Activated CD4-positive, alpha-beta T cell treated with anti-CD3 and anti-CD28 coated beads, Interleukin-2, Interleukin-4, amounts not matched to agents 100 ng/mL and 50 ng/mL, durations not matched to agents 16 hours and 8 hours (primary cell): ENCODE measurements around the gene WDR74.
A peak's percentile ranks its signal among the peaks of the same experiment; 100 is the strongest.
"Not testable (repeated sequence)": the region's sequence is repeated elsewhere in the genome, so short reads cannot be mapped to it uniquely, and the experiment has no call there.

ENCODE experiments used
- DNase-seq: peaks from one replicate; pipeline ENCODE4 v3.0.0-alpha.2; 2020; ENCODE audit warnings: low spot score

The WDR74 gene

GRCh38 chr11:62839050-62839945 lies at the start of gene WDR74:
WDR74 (minus strand) TSS chr11:62839590; CDS start chr11:62839570, 20 bp downstream.
- DNase-seq: peak; percentile 97

- no peak for DNase-seq
Observed at GRCh38 chr11:62889126-62889483, 49.7 kb upstream of the WDR74 start.

- DNase-seq: no peak
Observed at GRCh38 chr11:62888406-62888805, 49.0 kb upstream of the WDR74 start.

- DNase-seq: no peak
Observed at GRCh38 chr11:62885137-62885750, 45.9 kb upstream of the WDR74 start.

- no peak for DNase-seq
Observed at GRCh38 chr11:62883673-62884072, 44.3 kb upstream of the WDR74 start.

- DNase-seq: no peak
Observed at GRCh38 chr11:62882788-62883501, 43.6 kb upstream of the WDR74 start.

- no peak for DNase-seq
Observed at GRCh38 chr11:62882431-62882749, 43.0 kb upstream of the WDR74 start.

- peak; percentile 96 for DNase-seq
Observed at GRCh38 chr11:62881579-62882430, 42.4 kb upstream of the WDR74 start.

- DNase-seq: peak; percentile 91
Observed at GRCh38 chr11:62880803-62881578, 41.6 kb upstream of the WDR74 start, which contains the start of gene SLC3A2. SLC3A2 (plus strand) TSS chr11:62880896; CDS start chr11:62881024, 128 bp downstream.

GRCh38 chr11:62880231-62880802 lies 40.9 kb upstream of the WDR74 start:
- no peak for DNase-seq

- no peak for DNase-seq
Observed at GRCh38 chr11:62879235-62879978, 40.0 kb upstream of the WDR74 start.

- DNase-seq: no peak
Observed at GRCh38 chr11:62876712-62877111, 37.3 kb upstream of the WDR74 start.

GRCh38 chr11:62875698-62876478 lies 36.5 kb upstream of the WDR74 start:
- DNase-seq: no peak

GRCh38 chr11:62874851-62875250 lies 35.5 kb upstream of the WDR74 start:
- no peak for DNase-seq

- no peak for DNase-seq
Observed at GRCh38 chr11:62865635-62866034, 26.2 kb upstream of the WDR74 start.

GRCh38 chr11:62863687-62864335 lies 24.4 kb upstream of the WDR74 start:
- DNase-seq: no peak

- not testable (repeated sequence) for DNase-seq
Observed at GRCh38 chr11:62861564-62862192, 22.3 kb upstream of the WDR74 start.
